ENCODE results near the gene ZNF775.

The ZNF775 gene

DNA sequence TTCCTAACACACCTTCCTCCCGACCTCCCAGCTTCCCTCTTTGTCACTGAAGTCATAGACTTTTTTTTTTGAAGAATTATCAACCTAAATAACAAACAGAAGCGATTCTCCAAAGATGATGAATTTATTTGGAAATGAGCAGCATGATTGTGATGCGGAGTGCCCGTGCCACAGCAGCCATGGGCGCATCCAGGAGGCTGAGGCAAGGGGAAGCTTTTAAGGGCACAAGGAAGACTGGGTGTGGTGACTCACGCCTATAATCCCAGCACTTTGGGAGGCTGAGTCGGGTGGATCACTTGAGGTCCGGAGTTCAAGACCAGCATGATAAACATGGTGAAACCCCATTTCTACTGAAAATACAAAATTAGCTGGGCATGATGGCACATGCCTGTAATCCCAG lies 55.1 kb downstream of the ZNF775 start:
- TF ChIP-seq ZNF70 (CRISPR knock-in tag; IDR thresholded peaks at IDR 0.05): no peak
- ATAC-seq: no peak

DNA sequence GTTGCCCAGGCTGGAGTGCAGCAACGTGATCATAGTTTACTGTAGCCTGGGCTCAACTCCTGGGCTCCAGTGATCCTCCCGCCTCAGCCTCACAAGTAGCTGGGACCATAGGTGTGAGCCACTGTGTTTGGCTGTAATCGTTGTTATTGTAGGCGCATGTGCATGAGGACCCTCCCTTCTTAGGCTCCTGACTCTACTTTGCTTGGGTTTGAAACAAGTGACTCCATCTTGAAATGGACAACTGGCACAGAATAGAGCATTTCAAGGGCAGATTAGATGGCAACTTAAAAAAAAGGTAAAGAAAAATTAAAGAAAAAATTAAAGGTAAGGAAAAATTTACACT lies 55.9 kb downstream of the ZNF775 start:
- TF ChIP-seq, protein P1, sequence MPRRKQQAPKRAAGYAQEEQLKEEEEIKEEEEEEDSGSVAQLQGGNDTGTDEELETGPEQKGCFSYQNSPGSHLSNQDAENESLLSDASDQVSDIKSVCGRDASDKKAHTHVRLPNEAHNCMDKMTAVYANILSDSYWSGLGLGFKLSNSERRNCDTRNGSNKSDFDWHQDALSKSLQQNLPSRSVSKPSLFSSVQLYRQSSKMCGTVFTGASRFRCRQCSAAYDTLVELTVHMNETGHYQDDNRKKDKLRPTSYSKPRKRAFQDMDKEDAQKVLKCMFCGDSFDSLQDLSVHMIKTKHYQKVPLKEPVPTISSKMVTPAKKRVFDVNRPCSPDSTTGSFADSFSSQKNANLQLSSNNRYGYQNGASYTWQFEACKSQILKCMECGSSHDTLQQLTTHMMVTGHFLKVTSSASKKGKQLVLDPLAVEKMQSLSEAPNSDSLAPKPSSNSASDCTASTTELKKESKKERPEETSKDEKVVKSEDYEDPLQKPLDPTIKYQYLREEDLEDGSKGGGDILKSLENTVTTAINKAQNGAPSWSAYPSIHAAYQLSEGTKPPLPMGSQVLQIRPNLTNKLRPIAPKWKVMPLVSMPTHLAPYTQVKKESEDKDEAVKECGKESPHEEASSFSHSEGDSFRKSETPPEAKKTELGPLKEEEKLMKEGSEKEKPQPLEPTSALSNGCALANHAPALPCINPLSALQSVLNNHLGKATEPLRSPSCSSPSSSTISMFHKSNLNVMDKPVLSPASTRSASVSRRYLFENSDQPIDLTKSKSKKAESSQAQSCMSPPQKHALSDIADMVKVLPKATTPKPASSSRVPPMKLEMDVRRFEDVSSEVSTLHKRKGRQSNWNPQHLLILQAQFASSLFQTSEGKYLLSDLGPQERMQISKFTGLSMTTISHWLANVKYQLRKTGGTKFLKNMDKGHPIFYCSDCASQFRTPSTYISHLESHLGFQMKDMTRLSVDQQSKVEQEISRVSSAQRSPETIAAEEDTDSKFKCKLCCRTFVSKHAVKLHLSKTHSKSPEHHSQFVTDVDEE (CRISPR knock-in tag; IDR thresholded peaks at IDR 0.05): no peak
- TF ChIP-seq ESRRG (CRISPR knock-in tag; IDR thresholded peaks at IDR 0.05): no peak
- ATAC-seq: no peak

DNA sequence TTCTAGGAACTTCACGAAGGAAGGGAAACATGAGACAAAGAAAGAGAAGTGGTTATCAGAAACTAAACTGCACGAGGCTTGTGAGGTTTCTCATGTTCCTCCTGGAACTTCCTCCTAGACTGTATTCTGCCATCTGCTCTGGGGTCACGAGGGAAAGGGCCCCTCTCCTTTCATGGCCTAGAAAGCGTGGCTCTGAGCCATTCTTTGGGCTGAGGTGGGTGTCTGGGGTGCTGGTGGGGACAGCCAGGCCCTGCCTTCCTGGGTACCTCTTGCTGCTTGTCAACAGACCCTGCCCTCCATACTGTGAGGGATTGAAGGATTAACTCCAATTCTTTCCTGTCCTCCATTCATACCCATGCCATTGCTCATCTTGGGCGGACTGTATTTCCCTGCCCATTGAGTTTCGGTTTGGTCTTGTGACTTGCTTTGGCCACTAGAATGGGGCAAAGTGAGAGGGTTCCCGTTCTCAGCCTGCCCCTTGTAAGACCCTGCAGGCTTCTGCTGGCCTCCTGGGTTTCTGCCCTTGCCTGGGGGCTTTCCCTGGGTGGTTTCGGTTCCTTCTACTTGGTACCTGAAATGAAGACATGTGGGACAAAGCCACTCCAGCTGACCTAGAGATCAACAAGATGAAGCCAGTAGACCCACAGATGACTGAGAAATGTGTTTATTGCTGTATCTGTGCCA lies 56.4 kb downstream of the ZNF775 start:
- no peak for ATAC-seq
- TF ChIP-seq ISL1 (CRISPR knock-in tag; IDR thresholded peaks at IDR 0.05) (no peak), RARB (CRISPR knock-in tag; IDR thresholded peaks at IDR 0.05) (no peak), SNAI2 (CRISPR knock-in tag; IDR thresholded peaks at IDR 0.05) (no peak), CSDC2 (CRISPR knock-in tag; IDR thresholded peaks at IDR 0.05) (no peak), PPARA (CRISPR knock-in tag; IDR thresholded peaks at IDR 0.05; ENCODE audit: borderline replicate concordance) (no peak), ZNF565 (CRISPR knock-in tag; conservative IDR thresholded peaks at IDR 0.05; ENCODE audit: low read depth) (no peak), OSR1 (CRISPR knock-in tag; IDR thresholded peaks at IDR 0.05) (no peak), ARNTL (CRISPR knock-in tag; IDR thresholded peaks at IDR 0.05; ENCODE audit: borderline replicate concordance, low read depth) (no peak)
- TF ChIP-seq, protein P2, sequence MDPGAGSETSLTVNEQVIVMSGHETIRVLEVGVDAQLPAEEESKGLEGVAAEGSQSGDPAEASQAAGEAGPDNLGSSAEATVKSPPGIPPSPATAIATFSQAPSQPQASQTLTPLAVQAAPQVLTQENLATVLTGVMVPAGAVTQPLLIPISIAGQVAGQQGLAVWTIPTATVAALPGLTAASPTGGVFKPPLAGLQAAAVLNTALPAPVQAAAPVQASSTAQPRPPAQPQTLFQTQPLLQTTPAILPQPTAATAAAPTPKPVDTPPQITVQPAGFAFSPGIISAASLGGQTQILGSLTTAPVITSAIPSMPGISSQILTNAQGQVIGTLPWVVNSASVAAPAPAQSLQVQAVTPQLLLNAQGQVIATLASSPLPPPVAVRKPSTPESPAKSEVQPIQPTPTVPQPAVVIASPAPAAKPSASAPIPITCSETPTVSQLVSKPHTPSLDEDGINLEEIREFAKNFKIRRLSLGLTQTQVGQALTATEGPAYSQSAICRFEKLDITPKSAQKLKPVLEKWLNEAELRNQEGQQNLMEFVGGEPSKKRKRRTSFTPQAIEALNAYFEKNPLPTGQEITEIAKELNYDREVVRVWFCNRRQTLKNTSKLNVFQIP (CRISPR knock-in tag; IDR thresholded peaks at IDR 0.05; ENCODE audit: borderline replicate concordance, low read depth): no peak
- TF ChIP-seq, protein P3, sequence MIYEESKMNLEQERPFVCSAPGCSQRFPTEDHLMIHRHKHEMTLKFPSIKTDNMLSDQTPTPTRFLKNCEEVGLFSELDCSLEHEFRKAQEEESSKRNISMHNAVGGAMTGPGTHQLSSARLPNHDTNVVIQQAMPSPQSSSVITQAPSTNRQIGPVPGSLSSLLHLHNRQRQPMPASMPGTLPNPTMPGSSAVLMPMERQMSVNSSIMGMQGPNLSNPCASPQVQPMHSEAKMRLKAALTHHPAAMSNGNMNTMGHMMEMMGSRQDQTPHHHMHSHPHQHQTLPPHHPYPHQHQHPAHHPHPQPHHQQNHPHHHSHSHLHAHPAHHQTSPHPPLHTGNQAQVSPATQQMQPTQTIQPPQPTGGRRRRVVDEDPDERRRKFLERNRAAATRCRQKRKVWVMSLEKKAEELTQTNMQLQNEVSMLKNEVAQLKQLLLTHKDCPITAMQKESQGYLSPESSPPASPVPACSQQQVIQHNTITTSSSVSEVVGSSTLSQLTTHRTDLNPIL (CRISPR knock-in tag; IDR thresholded peaks at IDR 0.05; ENCODE audit: low read depth): no peak

DNA sequence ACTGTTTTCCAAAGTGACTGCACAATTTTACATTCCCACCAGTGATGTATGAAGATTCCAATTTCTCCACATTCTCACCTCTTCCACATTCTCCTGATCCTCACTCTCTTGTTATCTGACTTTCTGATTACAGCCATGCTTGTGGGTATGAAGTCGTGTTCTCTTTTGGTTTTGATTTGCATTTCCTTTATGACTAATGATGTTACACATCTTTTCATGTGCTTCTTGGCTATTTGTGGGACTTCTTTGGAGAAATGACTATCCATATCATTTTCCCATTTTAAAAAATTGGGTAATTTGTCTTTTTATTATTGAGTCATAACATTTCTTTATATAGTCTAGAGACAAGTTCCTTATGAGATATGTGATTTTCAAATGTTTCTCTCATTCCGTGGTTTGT lies 60.8 kb downstream of the ZNF775 start:
- TF ChIP-seq ARNTL (CRISPR knock-in tag; IDR thresholded peaks at IDR 0.05; ENCODE audit: borderline replicate concordance, low read depth): no peak
- TF ChIP-seq, protein P1 (CRISPR knock-in tag; IDR thresholded peaks at IDR 0.05): no peak
- TF ChIP-seq OSR1 (CRISPR knock-in tag; IDR thresholded peaks at IDR 0.05): no peak
- TF ChIP-seq, protein P3 (CRISPR knock-in tag; IDR thresholded peaks at IDR 0.05; ENCODE audit: low read depth): no peak
- no peak for TF ChIP-seq GLIS3 (CRISPR knock-in tag; IDR thresholded peaks at IDR 0.05)
- TF ChIP-seq ISL1 (CRISPR knock-in tag; IDR thresholded peaks at IDR 0.05): no peak
- TF ChIP-seq BACH2 (CRISPR knock-in tag; IDR thresholded peaks at IDR 0.05; ENCODE audit: borderline replicate concordance): no peak
- no peak for TF ChIP-seq ZNF8 (CRISPR knock-in tag; IDR thresholded peaks at IDR 0.05)
- TF ChIP-seq, protein P2 (CRISPR knock-in tag; IDR thresholded peaks at IDR 0.05; ENCODE audit: borderline replicate concordance, low read depth): no peak
- no peak for TF ChIP-seq ZNF70 (CRISPR knock-in tag; IDR thresholded peaks at IDR 0.05)
- TF ChIP-seq, protein P4, sequence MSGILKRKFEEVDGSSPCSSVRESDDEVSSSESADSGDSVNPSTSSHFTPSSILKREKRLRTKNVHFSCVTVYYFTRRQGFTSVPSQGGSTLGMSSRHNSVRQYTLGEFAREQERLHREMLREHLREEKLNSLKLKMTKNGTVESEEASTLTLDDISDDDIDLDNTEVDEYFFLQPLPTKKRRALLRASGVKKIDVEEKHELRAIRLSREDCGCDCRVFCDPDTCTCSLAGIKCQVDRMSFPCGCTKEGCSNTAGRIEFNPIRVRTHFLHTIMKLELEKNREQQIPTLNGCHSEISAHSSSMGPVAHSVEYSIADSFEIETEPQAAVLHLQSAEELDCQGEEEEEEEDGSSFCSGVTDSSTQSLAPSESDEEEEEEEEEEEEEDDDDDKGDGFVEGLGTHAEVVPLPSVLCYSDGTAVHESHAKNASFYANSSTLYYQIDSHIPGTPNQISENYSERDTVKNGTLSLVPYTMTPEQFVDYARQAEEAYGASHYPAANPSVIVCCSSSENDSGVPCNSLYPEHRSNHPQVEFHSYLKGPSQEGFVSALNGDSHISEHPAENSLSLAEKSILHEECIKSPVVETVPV (CRISPR knock-in tag; IDR thresholded peaks at IDR 0.05): no peak
- no peak for TF ChIP-seq TOX (CRISPR knock-in tag; IDR thresholded peaks at IDR 0.05; ENCODE audit: borderline replicate concordance)
- no peak for TF ChIP-seq PPARA (CRISPR knock-in tag; IDR thresholded peaks at IDR 0.05; ENCODE audit: borderline replicate concordance)
- no peak for TF ChIP-seq ESRRG (CRISPR knock-in tag; IDR thresholded peaks at IDR 0.05)
- no peak for TF ChIP-seq TCF4 (CRISPR knock-in tag; IDR thresholded peaks at IDR 0.05; ENCODE audit: borderline replicate concordance)
- TF ChIP-seq ZC3H10 (CRISPR knock-in tag; IDR thresholded peaks at IDR 0.05): no peak
- no peak for ATAC-seq
